ENCODE measurements around the gene OSBPL5. TPM values are rescaled to one million over a fixed set of nuclear protein-coding genes. Genes with fewer than 3 reads are reported as not detected.

OSBPL5 gene
- total RNA-seq, 4 donors from 2014 or later: 9.2 to 18.5 (median 14.0) TPM

DNA sequence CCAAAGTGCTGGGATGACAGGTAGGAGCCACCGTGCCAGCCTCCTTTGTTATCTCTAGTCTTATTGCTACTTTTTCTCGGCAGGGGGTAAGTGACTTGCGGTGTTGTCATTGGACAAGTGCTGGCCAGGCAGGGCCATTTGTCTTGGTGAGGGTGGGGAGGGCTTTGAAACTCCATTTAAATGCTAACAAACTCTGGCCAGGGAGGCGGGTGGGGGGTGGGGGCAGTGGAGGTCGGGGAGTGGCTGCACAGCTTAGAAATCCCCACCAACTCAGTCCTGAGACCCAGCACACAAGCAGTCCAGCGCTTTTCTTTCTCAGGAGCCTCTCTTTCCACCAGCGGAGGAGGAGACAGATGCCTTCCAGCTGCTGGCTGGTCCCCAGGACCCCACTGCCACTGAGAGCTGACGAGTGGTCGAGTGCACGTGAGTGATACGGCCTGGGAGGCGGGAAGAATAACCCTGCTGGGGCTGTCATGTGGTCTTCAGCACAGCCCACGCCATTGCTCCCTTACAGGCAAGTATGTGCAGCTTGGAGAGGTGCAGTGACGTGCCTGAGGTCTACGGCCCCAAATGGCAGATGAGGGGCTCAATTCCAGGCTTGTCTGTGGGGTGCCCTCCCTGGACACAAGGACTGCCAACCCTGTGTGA is 24.2 kb upstream of the OSBPL5 start:
- intact Hi-C loops (cut with DNase I; ENCODE audit: low total_unique reads) (no loop called here), in situ Hi-C loops (cut with MboI; ENCODE audit: low sequenced_read_pairs in 4 of 4) (no loop called here)
- no peak for TF ChIP-seq POLR2A (IDR thresholded peaks at IDR 0.05)
- no peak for TF ChIP-seq CTCF (IDR thresholded peaks at IDR 0.05 in 4 of 5, conservative IDR thresholded peaks at IDR 0.05 in 1 of 5)
- ATAC-seq: no peak
- H3K9me3 ChIP-seq: no peaks in the 10 kb centered on the region
- no peak overlapping the region for H3K27ac ChIP-seq
- no peaks in the 10 kb centered on the region for H3K27me3 ChIP-seq
- no peaks in the 10 kb centered on the region for H3K36me3 ChIP-seq
- DNase-seq: no peak
- H3K4me1 ChIP-seq: no peaks in the 10 kb centered on the region
- no peak overlapping the region for H3K4me3 ChIP-seq

DNA sequence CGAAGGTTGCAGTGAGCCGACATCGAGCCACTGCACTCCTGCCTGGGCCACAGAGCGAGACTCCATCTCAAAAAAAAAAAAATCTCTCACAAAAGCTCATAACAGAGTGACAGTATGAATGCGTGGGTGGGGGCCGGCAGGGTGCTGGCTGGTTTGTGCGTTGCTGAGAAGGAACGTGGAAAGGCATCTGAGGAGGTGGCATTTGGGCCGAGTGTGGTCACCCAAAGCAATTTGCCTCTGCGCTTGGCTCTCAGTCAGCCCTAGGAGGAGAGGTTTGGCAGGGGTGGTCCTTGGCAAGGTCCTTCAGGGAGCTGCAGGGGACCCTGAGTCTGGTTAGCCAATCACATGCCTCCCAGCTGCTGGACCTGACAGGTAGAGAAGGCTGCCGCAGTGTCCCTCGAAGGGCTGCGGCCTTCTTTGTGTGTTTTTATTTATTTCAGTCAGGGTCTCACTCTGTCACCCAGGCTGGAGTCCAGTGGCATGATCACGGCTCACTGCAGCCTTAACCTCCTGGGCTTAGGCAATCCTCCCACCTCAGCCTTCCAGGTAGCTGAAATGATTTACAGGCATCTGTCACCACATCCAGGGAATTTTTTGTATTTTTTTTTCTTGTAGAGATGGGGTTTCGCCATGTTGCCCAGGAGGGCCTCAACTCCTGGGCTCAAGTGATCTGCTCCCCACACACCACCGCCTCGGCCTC is 23.5 kb upstream of the OSBPL5 start:
- Histone ChIP-seq H3K27me3 (no peaks in the 10 kb centered on the region), H3K4me3 (no peak overlapping the region), H3K9me3 (no peaks in the 10 kb centered on the region), H3K36me3 (no peaks in the 10 kb centered on the region), H3K27ac (no peak overlapping the region), H3K4me1 (no peaks in the 10 kb centered on the region)
- TF ChIP-seq POLR2A (IDR thresholded peaks at IDR 0.05): no peak
- TF ChIP-seq CTCF (IDR thresholded peaks at IDR 0.05 in 4 of 5, conservative IDR thresholded peaks at IDR 0.05 in 1 of 5): no peak
- DNase-seq: no peak
- no peak for ATAC-seq
- in situ Hi-C loops (cut with MboI; ENCODE audit: low sequenced_read_pairs in 4 of 4): no loop called here
- intact Hi-C loops (cut with DNase I; ENCODE audit: low total_unique reads): no loop called here

DNA sequence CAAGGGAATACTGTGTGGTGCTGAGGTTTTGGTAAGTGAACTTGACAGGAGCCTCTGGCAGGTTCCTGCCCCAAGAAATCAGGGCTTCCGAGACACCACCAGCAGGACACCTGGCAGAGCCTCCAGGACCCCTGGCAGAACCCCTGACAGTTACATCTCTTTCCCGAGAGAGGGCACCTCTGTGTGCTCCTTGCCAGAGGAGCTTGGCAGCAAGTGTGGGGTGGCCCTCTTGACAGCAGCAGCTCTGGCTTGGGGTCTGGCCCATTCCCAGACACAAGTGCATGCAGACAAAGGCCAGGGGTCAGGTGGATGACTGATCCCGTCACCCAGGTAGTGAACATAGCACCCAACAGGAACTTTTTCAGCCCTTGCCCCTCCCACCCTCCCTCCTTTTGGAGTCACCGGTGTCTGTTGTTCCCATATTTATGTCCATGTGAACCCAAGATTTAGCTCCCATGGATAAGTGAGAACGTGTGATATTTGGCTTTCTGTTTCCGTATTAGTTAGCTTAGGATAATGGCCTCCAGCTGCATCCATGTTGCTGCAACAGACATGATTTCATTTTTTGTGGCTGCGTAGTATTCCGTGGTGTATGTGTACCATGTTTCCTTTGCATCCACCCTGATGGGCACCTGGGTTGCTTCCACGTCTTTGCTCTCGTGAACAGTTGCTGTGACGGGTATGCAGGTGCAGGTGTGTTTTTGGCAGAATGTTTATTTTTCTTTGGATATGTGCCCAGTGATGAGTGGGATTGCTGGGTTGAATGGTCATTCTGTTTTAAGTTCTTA is 21.2 kb upstream of the OSBPL5 start:
- TF ChIP-seq POLR2A (IDR thresholded peaks at IDR 0.05): no peak
- no peak for TF ChIP-seq CTCF (IDR thresholded peaks at IDR 0.05 in 4 of 5, conservative IDR thresholded peaks at IDR 0.05 in 1 of 5)
- ATAC-seq (no peak), DNase-seq (no peak)
- no peaks in the 10 kb centered on the region for H3K4me1 ChIP-seq
- intact Hi-C loops (cut with DNase I; ENCODE audit: low total_unique reads) (no loop called here), in situ Hi-C loops (cut with MboI; ENCODE audit: low sequenced_read_pairs in 4 of 4) (no loop called here)
- no peak overlapping the region for H3K27ac ChIP-seq
- no peaks in the 10 kb centered on the region for H3K9me3 ChIP-seq
- no peak overlapping the region for H3K4me3 ChIP-seq
- H3K36me3 ChIP-seq: no peaks in the 10 kb centered on the region
- H3K27me3 ChIP-seq: no peaks in the 10 kb centered on the region

GRCh38 chr11:3184732-3185347 is 19.7 kb upstream of the OSBPL5 start:
- Histone ChIP-seq H3K4me1 (no peaks in the 10 kb centered on the region), H3K27ac (no peak overlapping the region), H3K27me3 (no peaks in the 10 kb centered on the region), H3K4me3 (no peak overlapping the region), H3K36me3 (no peaks in the 10 kb centered on the region), H3K9me3 (no peaks in the 10 kb centered on the region)
- intact Hi-C loops (cut with DNase I; ENCODE audit: low total_unique reads) (no loop called here), in situ Hi-C loops (cut with MboI; ENCODE audit: low sequenced_read_pairs in 4 of 4) (no loop called here)
- no peak for DNase-seq
- TF ChIP-seq POLR2A (IDR thresholded peaks at IDR 0.05): no peak
- TF ChIP-seq CTCF (IDR thresholded peaks at IDR 0.05 in 4 of 5, conservative IDR thresholded peaks at IDR 0.05 in 1 of 5): no peak
- ATAC-seq: no peak

All from gastrocnemius medialis (tissue), 4 donors.